Activated CD4-positive, alpha-beta T cell treated with anti-CD3 and anti-CD28 coated beads, Interleukin-10, Interleukin-2, amounts not matched to agents 100 ng/mL and 50 ng/mL, durations not matched to agents 16 hours and 8 hours (primary cell): Measurements from ENCODE around the gene ELANE.
"Not testable (repeated sequence)": the region's sequence is repeated elsewhere in the genome, so short reads cannot be mapped to it uniquely, and the experiment has no call there.

ENCODE experiments used
- DNase-seq: peaks from one replicate; pipeline ENCODE4 v3.0.0-alpha.2; 2020

The ELANE gene

GRCh38 chr19:814152-815078 lies 37.7 kb upstream of the ELANE start:
- no peak for DNase-seq

- DNase-seq: no peak
Measured at GRCh38 chr19:815079-815774, 36.9 kb upstream of the ELANE start.

- DNase-seq: no peak
Measured at GRCh38 chr19:815775-816499, 36.2 kb upstream of the ELANE start.

GRCh38 chr19:816500-816857 lies 35.6 kb upstream of the ELANE start:
- DNase-seq: no peak

DNA sequence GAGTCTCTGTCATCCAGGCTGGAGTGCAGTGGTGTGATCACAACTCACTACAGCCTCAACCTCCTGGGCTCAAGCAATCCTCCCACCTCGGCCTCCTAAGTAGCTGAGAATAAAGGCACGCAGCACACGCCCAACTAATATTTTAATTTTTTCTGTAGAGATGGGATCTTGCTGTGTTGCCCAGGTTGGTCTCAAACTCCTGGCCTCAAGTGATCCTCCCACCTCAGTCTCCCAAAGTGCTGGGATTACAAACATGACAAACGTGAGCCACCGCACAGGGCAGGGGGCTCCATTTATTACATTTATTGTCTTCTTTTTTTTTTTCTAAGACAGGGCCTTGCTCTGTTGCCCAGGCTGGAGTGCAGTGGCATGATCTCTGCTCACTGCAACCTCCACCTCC lies 31.9 kb upstream of the ELANE start:
- not testable (repeated sequence) for DNase-seq

DNA sequence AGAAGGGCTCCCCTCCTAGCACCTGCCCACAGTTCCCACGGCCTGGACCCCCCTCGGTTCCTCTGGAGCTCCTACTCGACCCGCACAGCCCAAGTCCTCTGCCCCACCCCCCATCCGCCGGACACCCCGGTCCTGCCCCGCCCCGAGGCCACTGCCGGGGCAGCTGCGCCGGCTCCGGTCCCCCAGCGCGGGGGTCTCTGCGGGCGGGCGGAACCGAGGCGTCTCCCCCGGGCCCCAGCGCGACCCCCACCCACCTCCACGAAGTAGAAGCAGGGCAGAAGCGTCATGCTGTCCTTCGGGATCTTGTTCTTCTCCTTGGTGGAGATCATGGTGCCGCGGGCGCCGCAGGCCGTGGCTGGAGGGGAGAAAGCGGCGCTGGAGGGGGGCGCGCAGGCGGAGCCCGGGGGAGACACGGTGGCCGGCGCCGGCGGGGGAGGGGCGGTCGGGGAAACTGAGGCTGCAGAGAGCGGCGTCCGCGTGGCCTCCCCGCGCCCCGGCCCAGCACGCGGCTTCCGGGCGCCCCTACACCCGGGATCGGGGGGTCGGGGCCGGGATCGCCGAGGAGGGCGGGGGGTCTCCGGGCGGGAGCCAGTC lies 30.8 kb upstream of the ELANE start:
- DNase-seq: no peak

DNA sequence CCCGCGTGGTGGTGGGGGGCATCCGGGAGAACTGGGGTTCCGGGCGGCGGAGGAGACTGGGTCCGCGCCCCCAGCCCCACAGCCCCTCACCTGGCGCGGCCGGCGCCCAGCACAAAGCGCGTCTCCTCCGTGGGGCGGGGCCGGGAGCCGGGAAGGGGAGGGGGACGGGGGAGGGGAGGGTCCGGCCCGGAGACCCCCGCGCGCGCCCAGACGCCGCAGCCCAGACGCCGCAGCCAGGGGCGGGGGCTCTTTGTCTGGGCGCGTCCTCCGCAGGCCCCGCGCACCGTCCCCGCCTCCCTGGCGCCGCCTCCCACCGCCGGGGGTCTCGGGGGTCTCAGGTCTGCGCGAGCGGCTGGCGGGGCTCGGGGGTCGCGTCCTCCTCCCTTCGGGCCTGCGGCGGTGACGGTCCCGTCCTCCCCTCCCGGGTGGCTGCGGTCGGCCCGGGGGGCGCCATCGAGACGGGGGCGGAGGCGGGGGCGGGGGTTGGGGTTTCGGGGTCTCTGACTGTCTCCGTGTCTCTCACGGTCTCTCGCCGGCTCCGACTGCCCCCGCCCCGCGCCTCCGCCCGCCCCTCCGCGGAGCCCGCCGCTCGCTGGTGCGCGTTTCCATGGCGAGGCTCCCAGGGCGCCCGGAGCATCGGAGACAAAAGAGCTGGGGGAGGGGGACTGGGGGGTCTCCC lies 30.1 kb upstream of the ELANE start, which contains the start of gene PLPPR3:
PLPPR3 (minus strand) TSS at position 131 of the 679 bp plus-strand sequence. CDS start 396 bp downstream, outside the sequence.
- DNase-seq: no peak

GRCh38 chr19:823565-824121 lies 28.5 kb upstream of the ELANE start:
- DNase-seq: no peak

- no peak for DNase-seq
Measured at GRCh38 chr19:824885-825284, 27.2 kb upstream of the ELANE start.

DNA sequence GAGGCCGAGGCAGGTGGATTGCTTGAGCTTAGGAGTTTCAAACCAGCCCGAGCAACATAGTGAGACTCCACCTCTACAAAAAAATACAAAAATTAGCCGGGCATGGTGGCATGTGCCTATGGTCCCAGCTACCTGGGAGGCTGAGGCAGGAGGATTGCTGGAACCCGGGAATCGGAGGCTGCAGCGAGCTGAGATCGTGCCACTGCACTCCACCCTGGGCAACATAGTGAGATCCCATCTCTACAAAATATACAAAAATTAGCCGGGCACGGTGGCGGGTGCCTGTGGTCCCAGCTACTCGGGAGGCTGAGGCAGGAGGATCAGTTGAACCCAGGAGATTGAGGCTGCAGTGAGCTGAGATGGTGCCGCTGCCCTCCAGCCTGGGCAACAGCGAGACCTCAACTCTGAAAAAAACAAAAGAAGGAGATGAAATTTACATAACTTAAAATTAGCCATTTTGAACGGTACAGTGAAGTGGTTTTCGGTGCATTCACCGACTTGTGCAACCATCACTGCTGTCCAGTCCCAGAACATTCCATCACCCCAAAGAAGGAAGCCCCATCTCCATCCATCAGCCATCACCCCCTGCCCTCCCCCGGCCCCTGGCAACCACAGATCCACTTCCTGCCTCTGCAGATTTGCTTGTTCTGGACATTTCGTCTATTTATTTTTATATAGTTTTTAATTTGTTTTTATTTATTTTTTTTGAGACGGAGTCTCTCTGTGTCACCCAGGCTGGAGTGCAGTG lies 26.0 kb upstream of the ELANE start:
- no peak for DNase-seq

GRCh38 chr19:827314-827709 lies 24.8 kb upstream of the ELANE start:
- no peak for DNase-seq

DNA sequence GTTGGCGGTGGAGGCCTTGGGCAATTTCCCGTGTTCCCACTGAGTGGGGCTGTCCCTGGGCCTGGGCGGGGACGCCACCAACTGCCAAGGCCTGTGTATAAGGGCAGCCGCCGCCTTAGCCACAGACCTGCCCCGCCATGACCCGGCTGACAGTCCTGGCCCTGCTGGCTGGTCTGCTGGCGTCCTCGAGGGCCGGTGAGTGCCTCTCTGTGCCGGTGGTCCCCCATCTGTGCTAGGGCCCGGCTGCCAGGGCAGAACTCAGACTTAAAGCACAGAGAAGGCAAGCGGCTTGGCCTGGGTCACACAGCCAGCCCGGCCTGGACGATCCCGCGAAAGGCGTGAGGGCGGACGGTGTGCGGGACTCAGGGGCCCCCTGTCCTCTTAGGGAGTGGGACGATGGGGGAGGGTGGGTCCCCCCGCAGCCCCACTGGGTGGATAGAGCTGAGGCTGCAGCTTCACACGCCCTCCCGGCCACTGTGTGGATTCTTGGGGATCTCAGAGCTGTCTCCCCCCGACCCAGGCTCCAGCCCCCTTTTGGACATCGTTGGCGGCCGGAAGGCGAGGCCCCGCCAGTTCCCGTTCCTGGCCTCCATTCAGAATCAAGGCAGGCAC lies 24.3 kb upstream of the ELANE start, which contains the start of gene AZU1:
AZU1 (plus strand) TSS at position 128 of the 612 bp plus-strand sequence; CDS start at position 138, 10 bp downstream.
- no peak for DNase-seq

DNA sequence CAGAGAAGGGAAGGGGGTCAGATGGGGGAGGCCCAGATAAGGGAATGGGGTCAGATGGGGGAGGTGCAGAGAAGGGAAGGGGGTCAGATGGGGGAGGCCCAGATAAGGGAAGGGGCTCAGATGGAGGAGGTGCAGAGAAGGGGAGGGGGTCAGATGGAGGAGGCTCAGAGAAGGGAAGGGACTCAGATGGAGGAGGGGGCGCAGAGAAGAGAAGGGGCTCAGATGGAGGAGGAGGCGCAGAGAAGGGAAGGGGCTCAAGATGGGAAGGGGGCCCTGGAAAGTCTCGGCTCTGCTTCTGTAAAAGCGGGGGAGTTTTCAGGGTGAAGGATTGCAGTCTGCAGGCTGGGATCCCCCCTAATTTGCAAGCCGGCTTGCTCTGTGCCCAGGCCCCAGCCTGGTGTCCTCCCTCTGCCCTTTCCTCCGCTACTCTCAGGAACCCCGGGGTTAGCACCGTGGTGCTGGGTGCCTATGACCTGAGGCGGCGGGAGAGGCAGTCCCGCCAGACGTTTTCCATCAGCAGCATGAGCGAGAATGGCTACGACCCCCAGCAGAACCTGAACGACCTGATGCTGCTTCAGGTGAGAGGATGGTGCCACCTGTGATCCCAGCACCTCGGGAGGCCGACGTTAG lies 22.9 kb upstream of the ELANE start:
- no peak for DNase-seq

DNA sequence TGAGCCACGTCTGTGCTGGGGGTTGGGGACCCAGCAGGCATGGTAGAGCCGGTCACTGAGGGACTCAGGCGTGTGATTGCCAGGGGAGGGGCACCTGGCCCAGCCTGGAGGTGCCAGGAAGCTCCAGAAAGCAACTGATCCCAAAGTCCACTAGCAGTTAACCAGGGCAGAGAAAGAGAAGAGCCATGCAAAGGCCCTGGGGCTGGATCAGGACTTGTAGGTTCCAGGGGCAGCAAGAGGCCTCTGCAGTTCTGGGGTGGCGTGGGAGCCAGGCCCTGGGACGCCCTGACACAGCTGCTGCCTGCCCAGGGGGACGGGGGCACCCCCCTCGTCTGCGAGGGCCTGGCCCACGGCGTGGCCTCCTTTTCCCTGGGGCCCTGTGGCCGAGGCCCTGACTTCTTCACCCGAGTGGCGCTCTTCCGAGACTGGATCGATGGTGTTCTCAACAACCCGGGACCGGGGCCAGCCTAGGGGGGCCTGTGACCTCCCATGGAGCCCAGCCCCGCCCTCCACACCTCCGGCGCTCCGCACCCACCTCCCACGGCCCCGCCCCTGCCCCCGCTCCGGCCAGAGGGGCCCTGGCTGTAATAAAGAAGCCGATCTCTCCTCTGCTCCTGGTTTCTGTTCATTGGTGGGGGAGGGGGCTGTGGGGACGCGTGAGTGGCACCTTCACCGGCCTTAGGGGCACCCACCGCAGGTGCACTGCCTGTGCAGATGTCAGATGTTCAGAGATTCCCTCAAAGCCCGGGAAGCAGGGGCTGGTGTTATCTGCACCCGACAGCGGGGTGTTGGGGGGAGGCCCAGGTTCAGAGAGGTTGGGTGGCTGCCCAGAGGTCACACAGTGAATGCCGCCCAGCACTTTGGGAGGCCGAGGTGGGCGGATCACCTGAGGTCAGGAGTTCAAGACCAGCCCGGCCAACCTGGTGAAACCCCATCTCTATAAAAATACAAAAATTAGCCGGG lies 20.4 kb upstream of the ELANE start:
- no peak for DNase-seq

- DNase-seq: no peak
Measured at GRCh38 chr19:834216-834615, 17.9 kb upstream of the ELANE start.

GRCh38 chr19:835210-835810 lies 16.8 kb upstream of the ELANE start:
- no peak for DNase-seq

DNA sequence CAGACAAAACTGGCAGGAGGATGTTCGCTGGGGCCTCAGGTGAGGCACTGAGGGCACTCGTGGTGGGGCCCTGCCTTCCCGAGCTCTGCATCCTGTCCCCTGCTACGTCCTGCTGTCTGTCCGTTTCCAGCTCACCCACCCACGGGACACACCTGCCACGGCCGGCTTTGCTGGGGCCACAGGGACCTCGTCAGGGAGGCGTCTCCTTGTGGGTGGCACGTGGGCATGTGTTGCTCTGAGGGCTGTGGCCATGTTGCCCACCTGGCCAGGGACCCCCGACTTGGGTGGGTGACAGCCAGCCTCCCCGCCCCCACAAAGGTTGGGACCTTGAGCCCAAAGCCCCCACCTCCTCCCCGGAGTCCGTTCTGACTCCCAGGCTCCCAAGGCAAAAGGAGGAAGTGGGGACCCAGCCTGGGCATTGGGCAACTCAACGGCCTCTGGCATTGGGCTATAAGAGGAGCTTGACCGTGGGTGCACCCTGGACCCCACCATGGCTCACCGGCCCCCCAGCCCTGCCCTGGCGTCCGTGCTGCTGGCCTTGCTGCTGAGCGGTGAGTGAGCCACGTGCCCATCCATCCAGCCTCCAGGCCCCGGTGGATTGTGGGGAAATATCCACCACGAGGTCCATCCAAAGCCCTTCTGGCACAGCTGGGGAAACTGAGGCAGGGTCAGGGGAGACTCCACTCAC lies 11.4 kb upstream of the ELANE start, which contains the start of gene PRTN3:
PRTN3 (plus strand) TSS at position 481 of the 688 bp plus-strand sequence; CDS start at position 491, 10 bp downstream.
- no peak for DNase-seq

DNA sequence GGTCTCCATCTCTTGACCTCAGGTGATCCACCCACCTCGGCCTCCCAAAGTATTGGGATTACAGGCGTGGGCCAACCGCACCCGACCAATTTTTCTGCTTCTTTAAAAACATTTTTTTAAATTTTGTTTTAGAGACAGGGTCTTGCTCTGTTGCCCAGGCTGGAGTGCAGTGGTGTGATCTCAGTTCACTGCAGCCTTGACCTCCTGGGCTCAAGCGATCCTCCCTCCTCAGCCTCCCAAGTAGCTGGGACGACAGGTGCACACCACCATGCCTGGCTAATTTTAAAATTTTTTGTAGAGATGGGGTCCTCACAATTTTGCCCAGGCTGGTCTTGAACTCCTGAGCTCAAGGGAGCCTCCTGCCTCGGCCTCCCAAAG lies 9.3 kb upstream of the ELANE start:
- DNase-seq: not testable (repeated sequence)
